Jurkat, Clone E6-1 (cell line): ENCODE results near the gene TBL3.
"Not testable (repeated sequence)": the region's sequence is repeated elsewhere in the genome, so short reads cannot be mapped to it uniquely, and the experiment has no call there.

Experiments used
- DNase-seq: peaks from one replicate; pipeline ENCODE4 v3.0.0-alpha.2; 2011; ENCODE audit warnings: low read depth, low spot score
- H3K4me3 ChIP-seq: 2 replicates; pipeline ENCODE4 v1.5.1; 2011; ENCODE audit warnings: mild to moderate bottlenecking, low read length, control low read depth, moderate library complexity

Gene TBL3

GRCh38 chr16:1942047-1942809, 29.6 kb upstream of the TBL3 start:
- H3K4me3 ChIP-seq: peak overlapping the region; percentile 58
- no peak for DNase-seq

DNA sequence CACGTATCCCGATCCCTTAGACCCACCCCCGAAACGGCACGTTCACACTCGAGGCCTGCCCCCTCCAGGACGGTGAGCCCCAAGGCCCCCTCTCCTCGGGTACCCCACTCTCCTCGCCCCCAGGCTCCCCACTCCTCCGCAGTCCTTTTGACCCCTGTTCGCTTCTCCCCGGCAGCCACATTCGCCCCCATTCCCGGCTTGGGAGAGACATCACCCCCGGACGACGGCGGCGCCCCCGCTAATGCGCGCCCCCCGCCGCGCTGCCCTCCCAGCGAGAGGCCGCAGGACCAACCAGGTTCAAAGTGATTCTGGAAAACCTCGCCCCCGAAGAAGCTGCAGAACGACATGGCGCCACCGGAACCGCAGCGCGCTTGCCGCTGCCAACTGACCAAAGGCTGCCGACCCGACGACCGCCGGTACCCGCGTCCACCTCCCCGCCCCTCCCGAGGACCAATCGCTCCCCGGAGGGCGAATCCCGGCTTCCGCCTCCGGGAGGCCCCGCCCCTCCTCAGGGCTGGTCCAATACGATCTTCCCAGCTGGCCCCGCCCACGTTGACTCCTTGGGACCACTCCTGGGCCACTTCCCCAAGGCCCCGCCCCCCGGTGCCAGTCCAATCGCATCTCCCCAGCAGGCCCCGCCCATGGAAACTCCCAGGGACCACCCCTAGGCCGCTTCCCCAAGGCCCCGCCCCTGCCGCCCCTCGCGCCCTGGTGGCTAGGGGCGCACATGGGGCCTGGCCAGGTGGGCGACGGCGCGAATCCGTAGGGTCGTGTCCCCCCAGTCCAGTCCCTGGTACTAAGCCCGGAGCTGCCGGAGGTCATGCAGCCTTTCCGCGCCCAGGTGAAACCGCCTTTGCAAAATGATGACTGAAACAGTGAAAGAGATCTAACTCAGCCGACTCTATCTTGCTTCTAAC, 28.8 kb upstream of the TBL3 start, which contains the start of gene MSRB1:
MSRB1 (minus strand) TSS at position 390 of the 917 bp plus-strand sequence; CDS start at position 347, 43 bp downstream.
- DNase-seq: peak; percentile 95
- peak within 1 kb of the TSS; percentile 58 for H3K4me3 ChIP-seq

- no peak overlapping the region for H3K4me3 ChIP-seq
- DNase-seq: no peak
Observed at GRCh38 chr16:1944612-1945199, 27.1 kb upstream of the TBL3 start.

- no peak for DNase-seq
- no peak overlapping the region for H3K4me3 ChIP-seq
Observed at GRCh38 chr16:1945559-1946391, 26.1 kb upstream of the TBL3 start.

GRCh38 chr16:1946495-1947368, 25.1 kb upstream of the TBL3 start:
- no peak for DNase-seq
- no peak overlapping the region for H3K4me3 ChIP-seq

DNA sequence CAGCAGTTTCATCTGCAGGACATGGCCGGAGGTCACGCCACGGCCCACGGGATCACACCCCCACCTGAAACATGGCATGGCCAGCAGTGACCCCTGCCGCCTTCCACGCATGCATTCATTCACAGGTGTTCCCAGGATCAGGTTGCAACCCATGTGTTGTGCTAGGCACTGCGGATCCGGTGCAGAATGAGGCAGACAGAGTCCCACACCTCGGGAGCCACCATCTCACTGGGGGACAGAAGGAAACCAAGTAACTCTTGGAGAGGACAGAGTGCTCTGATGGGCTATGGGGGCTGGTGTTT, 24.5 kb upstream of the TBL3 start:
- no peak for DNase-seq
- no peak overlapping the region for H3K4me3 ChIP-seq

DNA sequence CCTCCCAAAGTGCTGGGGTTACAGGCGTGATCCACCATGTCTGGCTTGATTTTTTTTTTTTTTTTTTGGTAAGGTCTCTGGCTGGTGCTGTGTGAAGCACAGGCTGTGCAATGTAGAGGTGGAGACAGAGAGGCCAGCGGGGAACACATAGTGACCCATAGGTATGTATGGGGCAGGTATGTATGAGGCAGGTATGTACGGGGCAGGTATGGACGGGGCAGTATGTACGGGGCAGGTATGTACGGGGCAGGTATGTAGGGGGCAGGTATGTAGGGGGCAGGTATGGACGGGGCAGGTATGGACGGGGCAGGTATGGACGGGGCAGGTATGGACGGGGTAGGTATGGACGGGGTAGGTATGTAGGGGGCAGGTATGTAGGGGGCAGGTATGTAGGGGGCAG, 22.3 kb upstream of the TBL3 start:
- DNase-seq: no peak
- H3K4me3 ChIP-seq: no peak overlapping the region

GRCh38 chr16:1950047-1950446, 21.8 kb upstream of the TBL3 start:
- DNase-seq: no peak

DNA sequence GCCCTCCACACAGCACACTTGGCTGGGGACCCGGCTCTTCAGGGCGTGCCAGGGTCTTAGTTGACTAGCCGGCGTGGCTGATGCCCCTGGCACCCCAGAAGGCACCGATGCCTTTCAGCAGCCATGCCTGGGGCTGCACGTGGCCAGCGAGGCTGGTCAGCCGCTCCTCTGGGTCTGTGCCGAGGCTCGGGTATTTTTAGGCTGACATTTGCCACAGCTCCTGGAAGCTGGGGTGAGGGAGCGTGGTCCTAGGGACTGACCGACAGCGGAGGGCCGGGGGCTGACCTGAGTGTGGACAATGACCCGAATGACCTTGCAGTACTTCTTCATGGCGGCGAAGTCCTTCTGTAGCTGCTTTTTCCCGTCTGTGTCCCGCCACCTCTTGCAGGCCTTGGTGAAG, 21.3 kb upstream of the TBL3 start:
- no peak for DNase-seq
- no peak overlapping the region for H3K4me3 ChIP-seq

More at GRCh38 chr16:1950047-1950446, 21.8 kb upstream of the TBL3 start:
- no peak overlapping the region for H3K4me3 ChIP-seq

DNA sequence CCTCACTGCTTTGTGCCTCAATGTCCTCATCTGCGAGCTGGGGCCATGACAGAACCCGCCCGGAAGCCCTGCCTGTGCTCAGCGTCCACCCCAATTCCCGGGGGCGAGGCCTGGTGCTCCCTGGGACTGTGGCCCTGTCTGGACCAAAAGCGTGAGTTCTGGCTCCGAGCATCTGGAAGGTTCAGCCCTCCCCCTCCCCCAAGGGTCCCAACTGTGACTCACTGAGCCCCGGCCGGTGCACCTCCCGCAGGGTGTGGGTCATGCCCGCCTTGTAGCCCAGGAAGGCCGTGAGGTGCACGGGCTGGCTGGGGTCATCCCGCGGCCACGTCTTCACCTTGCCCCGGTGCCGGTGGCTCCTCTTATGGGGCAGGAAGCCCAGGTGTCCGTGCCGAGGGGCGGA, 18.1 kb upstream of the TBL3 start:
- no peak overlapping the region for H3K4me3 ChIP-seq
- no peak for DNase-seq

GRCh38 chr16:1957434-1958142, 14.3 kb upstream of the TBL3 start:
- not testable (repeated sequence) for H3K4me3 ChIP-seq, DNase-seq

GRCh38 chr16:1958143-1958491, 13.7 kb upstream of the TBL3 start:
- DNase-seq, H3K4me3 ChIP-seq: not testable (repeated sequence)

GRCh38 chr16:1958715-1959268, 13.1 kb upstream of the TBL3 start:
- DNase-seq: no peak
- H3K4me3 ChIP-seq: peak overlapping the region; percentile 20

- DNase-seq: peak; percentile 83
- H3K4me3 ChIP-seq: peak within 1 kb of the TSS; percentile 81
Observed at GRCh38 chr16:1959269-1960039, 12.4 kb upstream of the TBL3 start, which contains the start of gene NDUFB10. TSS of gene NDUFB10 (plus strand) at chr16:1959538. CDS start at chr16:1959625, 87 bp downstream.

DNA sequence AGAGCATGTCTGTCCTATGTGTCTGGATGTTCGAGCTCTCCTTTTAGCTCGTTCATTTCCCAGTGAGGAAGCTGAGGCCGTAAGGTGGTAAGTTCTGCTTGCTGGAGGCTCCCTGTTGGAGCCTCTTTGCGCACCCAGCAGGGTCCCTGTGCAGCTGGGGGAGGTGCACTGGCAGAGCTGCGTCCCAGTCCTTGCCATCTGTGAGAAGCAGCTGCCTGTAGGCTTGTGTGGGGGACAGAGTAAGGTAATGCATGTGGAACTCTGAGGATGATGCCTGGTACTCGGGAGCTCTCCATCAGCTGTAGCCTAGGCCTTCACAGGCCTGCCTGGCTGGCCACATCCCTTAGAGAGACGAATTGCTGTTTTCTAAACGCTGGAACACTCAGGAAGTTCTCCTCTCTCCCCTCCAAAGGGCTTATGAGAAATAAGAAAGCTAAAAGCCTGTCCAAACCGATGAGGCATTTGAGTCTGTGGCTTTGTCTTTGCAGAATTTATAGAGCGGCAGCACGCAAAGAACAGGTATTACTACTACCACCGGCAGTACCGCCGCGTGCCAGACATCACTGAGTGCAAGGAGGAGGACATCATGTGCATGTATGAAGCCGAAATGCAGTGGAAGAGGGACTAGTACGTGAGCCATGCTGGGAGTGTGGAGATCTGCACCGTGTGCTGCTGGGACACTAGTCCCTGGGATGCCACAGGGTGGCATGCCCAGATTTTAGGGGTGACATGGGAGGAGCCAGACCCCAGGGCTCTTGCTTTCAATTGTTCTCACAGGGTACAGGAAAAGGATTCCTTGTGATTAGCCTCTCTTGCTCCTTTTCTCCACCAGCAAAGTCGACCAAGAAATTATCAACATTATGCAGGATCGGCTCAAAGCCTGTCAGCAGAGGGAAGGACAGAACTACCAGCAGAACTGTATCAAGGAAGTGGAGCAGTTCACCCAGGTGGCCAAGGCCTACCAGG, 10.9 kb upstream of the TBL3 start:
- peak overlapping the region; percentile 81 for H3K4me3 ChIP-seq
- peak; percentile 68 for DNase-seq
